M059J (cell line): Measurements from ENCODE around the gene MTCH2. TPM values are rescaled to one million over a fixed set of nuclear protein-coding genes. Genes with fewer than 3 reads are reported as not detected.

Experiments used
- total RNA-seq: library from RNA; depleted of rRNA; stranded (reverse); fragments of >200 nt; shearing (Covaris generic); gene quantifications from 2 replicates; pipeline ENCODE4 v1.2.3, GENCODE V29; 2014; rRNA removed

MTCH2 gene
- total RNA-seq, 1 experiment from 2014 or later: 204 TPM

Other genes with a start within 250 kb of the MTCH2 start
- 23.2 and 43.9 TPM in 2 replicates for gene SLC39A13, start 234.0 kb downstream of the MTCH2 start, total RNA-seq
- gene PSMC3, start 216.1 kb downstream of the MTCH2 start, total RNA-seq: 283 and 294 TPM in 2 replicates
- gene RAPSN, start 193.4 kb downstream of the MTCH2 start, total RNA-seq: not detected in 2 replicates
- gene CELF1, start 89.4 kb downstream of the MTCH2 start, total RNA-seq: 50.0 and 73.1 TPM in 2 replicates
- 183 and 234 TPM in 2 replicates for gene PTPMT1, start 77.0 kb downstream of the MTCH2 start, total RNA-seq
- 26.0 and 35.4 TPM in 2 replicates for gene KBTBD4, start 63.6 kb downstream of the MTCH2 start, total RNA-seq
- gene NDUFS3, start 63.5 kb downstream of the MTCH2 start, total RNA-seq: 85.7 and 108 TPM in 2 replicates
- gene FAM180B, start 55.9 kb downstream of the MTCH2 start, total RNA-seq: not detected in 2 replicates
- gene C1QTNF4, start 48.1 kb downstream of the MTCH2 start, total RNA-seq: 0.10 TPM in 1 of 2 replicates, not detected in the other
- gene AGBL2, start 72.8 kb upstream of the MTCH2 start, total RNA-seq: 1.2 and 2.5 TPM in 2 replicates
- 23.4 and 36.5 TPM in 2 replicates for gene FNBP4, start 124.8 kb upstream of the MTCH2 start, total RNA-seq
- gene NUP160, start 205.8 kb upstream of the MTCH2 start, total RNA-seq: 28.2 and 43.3 TPM in 2 replicates